ENCODE measurements around the gene ME2.

GRCh38 chr18:50911006-50911405 lies 32.1 kb downstream of the ME2 start:
- no peak for TF ChIP-seq CTCF (IDR thresholded peaks at IDR 0.05)
- TF ChIP-seq POLR2A (IDR thresholded peaks at IDR 0.05; ENCODE audit: low read depth), result no peak
- TF ChIP-seq EP300 (IDR thresholded peaks at IDR 0.05), result no peak
- no peak for TF ChIP-seq POLR2AphosphoS5 (IDR thresholded peaks at IDR 0.05)
